PC-9 (cell line): ENCODE data around the gene HOXB13. TPM values are rescaled to one million over a fixed set of nuclear protein-coding genes. Genes with fewer than 3 reads are reported as not detected.

Experiments
- BruUV-seq: library from RNA; stranded (reverse); fragments of 400-500 nt; replicated peaks from 2 replicates; lab custom pipeline; 2021; lab: Mats Ljungman, UMichigan
- CTCF ChIA-PET: fragments of 300-600 bp; sonication (Branson Sonifier 250); formaldehyde crosslinking; loops from one replicate; lab custom pipeline; 2022; ENCODE audit warnings: antibody characterized with exemption; lab: Charles Lee
- POLR2A ChIA-PET: fragments of 300-600 bp; sonication (Branson Sonifier 250); formaldehyde crosslinking; loops from one replicate; lab custom pipeline; 2022; ENCODE audit warnings: antibody characterized with exemption; ENCODE audit not compliant: unreplicated experiment; lab: Charles Lee
- DNase-seq, 2 experiments: peaks; one replicate each; pipeline versions ENCODE4 v3.0.0 to v3.0.0-alpha.2; 2015 to 2022; ENCODE audit warnings: mixed read lengths in 1 of 2
- H2AFZ ChIP-seq: fragments of 200-600 bp; sonication (generic); 2 replicates; pipeline ENCODE4 v1.8.1; 2017; ENCODE audit warnings: antibody characterized with exemption
- H3F3A ChIP-seq: fragments of 200-600 bp; sonication (generic); 2 replicates; pipeline ENCODE4 v1.8.1; 2017; ENCODE audit warnings: antibody characterized with exemption, mild to moderate bottlenecking, low read depth; ENCODE audit not compliant: insufficient read depth
- H3K27ac ChIP-seq: fragments of 200-600 bp; sonication (generic); 2 replicates; pipeline ENCODE4 v1.6.1; 2016; ENCODE audit warnings: mixed run types
- H3K27me3 ChIP-seq: fragments of 200-600 bp; sonication (generic); 2 replicates; pipeline ENCODE4 v1.6.1; 2016; ENCODE audit warnings: low read depth, mixed run types; ENCODE audit not compliant: insufficient read depth
- H3K36me3 ChIP-seq: fragments of 200-600 bp; sonication (generic); 2 replicates; pipeline ENCODE4 v1.6.1; 2016; ENCODE audit warnings: low read depth, mixed run types
- H3K4me1 ChIP-seq: fragments of 200-600 bp; sonication (generic); replicated peaks from 2 replicates; pipeline ENCODE4 v1.6.1; 2016; ENCODE audit warnings: mixed run types; ENCODE audit not compliant: insufficient read depth
- H3K4me2 ChIP-seq: fragments of 200-600 bp; sonication (generic); 2 replicates; pipeline ENCODE4 v1.6.1; 2017; ENCODE audit warnings: mixed run types
- H3K4me3 ChIP-seq: fragments of 200-600 bp; sonication (generic); 2 replicates; pipeline ENCODE4 v1.6.1; 2016; ENCODE audit warnings: mixed run types
- H3K79me2 ChIP-seq: fragments of 200-600 bp; sonication (generic); 2 replicates; pipeline ENCODE4 v1.6.1; 2017; ENCODE audit warnings: low read depth, mixed run types
- H3K9me2 ChIP-seq: fragments of 200-600 bp; sonication (generic); 2 replicates; pipeline ENCODE4 v1.8.1; 2017; ENCODE audit warnings: mild to moderate bottlenecking; ENCODE audit not compliant: insufficient read depth
- H3K9me3 ChIP-seq: fragments of 200-600 bp; sonication (generic); 2 replicates; pipeline ENCODE4 v1.8.1; 2016; ENCODE audit warnings: low read depth; ENCODE audit not compliant: insufficient read depth
- H4K20me1 ChIP-seq: fragments of 200-600 bp; sonication (generic); 2 replicates; pipeline ENCODE4 v1.8.1; 2017; ENCODE audit not compliant: insufficient read depth
- CTCF ChIP-seq: fragments of 200-600 bp; sonication (generic); conservative IDR thresholded peaks from 2 replicates; pipeline ENCODE4 v1.6.1; 2017; ENCODE audit warnings: mixed run types, antibody characterized with exemption, mild to moderate bottlenecking, moderate library complexity
- EZH2 ChIP-seq: fragments of 200-600 bp; sonication (generic); IDR thresholded peaks from 2 replicates; pipeline ENCODE4 v1.8.0; 2017; ENCODE audit warnings: antibody characterized with exemption, low read depth
- intact Hi-C: fragments of 100-400 bp; cut with micrococcal nuclease; formaldehyde crosslinking; loops from one replicate; pipeline ENCODE4 v1.10.0; 2022; ENCODE audit not compliant: unreplicated experiment
- total RNA-seq: library from RNA; stranded (reverse); gene quantifications from 2 replicates; pipeline ENCODE4 v1.2.3, GENCODE V29; 2021

HOXB13 gene
- total RNA-seq, 1 experiment from 2014 or later, result not detected

- intact Hi-C loops, result no loop called here
- H3K4me1 ChIP-seq, result no peaks in the 10 kb centered on the region
- no peaks in the 10 kb centered on the region for H3F3A ChIP-seq
- H3K27ac ChIP-seq, result no peak overlapping the region
- TF ChIP-seq CTCF, result no peak
- no peak for TF ChIP-seq EZH2
- no peaks in the 10 kb centered on the region for H3K9me3 ChIP-seq
- H3K4me2 ChIP-seq, result no peak overlapping the region
- H3K9me2 ChIP-seq, result no peaks in the 10 kb centered on the region
- H2AFZ ChIP-seq, result no peak overlapping the region
- no peak overlapping the region for H3K4me3 ChIP-seq
- H4K20me1 ChIP-seq, result no peaks in the 10 kb centered on the region
- DNase-seq, result no peak
- no peaks in the 10 kb centered on the region for H3K79me2 ChIP-seq
- no peaks in the 10 kb centered on the region for H3K36me3 ChIP-seq
- no TSS peak for BruUV-seq
- ChIA-PET CTCF (interaction anchor here (0.5 kb wide), 1 partner anchor 62 kb away, joined by 9 read pairs; no protein-coding TSS in a partner anchor), POLR2A (no interaction called here)
- peaks cover 82% of the 10 kb centered on the region for H3K27me3 ChIP-seq
These were observed 32.6 kb upstream of the HOXB13 start for GRCh38 chr17:48761114-48761513.

DNA sequence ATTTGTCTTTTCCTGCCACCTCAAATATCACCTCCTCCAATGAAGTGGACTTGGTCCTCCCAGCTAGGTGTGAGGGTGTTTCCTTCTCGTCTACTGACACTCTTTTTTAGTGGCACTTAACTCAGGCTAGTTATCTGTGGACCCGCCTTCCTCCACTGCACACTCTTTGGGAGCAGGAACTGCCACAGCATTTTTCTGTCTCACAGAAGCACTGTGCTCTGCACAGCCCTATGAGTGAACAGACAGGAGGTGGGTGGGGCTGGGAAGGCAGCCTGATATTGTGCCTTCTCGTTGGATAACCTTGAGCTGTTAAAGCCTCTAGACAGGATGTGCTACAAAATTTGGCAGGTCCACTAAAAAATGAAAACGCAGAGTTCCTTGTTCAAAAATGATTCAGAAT, 31.9 kb upstream of the HOXB13 start:
- no peaks in the 10 kb centered on the region for H3K36me3 ChIP-seq

GRCh38 chr17:48759288-48759687, 30.7 kb upstream of the HOXB13 start:
- H4K20me1 ChIP-seq, result no peaks in the 10 kb centered on the region
- no peaks in the 10 kb centered on the region for H3K9me2 ChIP-seq
- H3K27me3 ChIP-seq, result peaks cover 96% of the 10 kb centered on the region
- DNase-seq, result no peak
- intact Hi-C loops, result no loop called here
- no peak overlapping the region for H3K27ac ChIP-seq
- no peak overlapping the region for H3K4me3 ChIP-seq
- H3K9me3 ChIP-seq, result no peaks in the 10 kb centered on the region
- ChIA-PET POLR2A (interaction anchor here (0.6 kb wide), 1 partner anchor 178 kb away, joined by 5 read pairs; no protein-coding TSS in a partner anchor), CTCF (no interaction called here)
- no peak overlapping the region for H2AFZ ChIP-seq
- BruUV-seq, result no TSS peak
- H3F3A ChIP-seq, result no peaks in the 10 kb centered on the region
- no peak for TF ChIP-seq EZH2
- no peaks in the 10 kb centered on the region for H3K4me1 ChIP-seq
- no peaks in the 10 kb centered on the region for H3K36me3 ChIP-seq
- H3K4me2 ChIP-seq, result no peak overlapping the region
- H3K79me2 ChIP-seq, result no peaks in the 10 kb centered on the region

More for the DNA sequence above, 31.9 kb upstream of the HOXB13 start:
- no peak overlapping the region for H3K27ac ChIP-seq
- no peaks in the 10 kb centered on the region for H4K20me1 ChIP-seq
- intact Hi-C loops, result no loop called here
- POLR2A ChIA-PET, result no interaction called here
- no peaks in the 10 kb centered on the region for H3F3A ChIP-seq
- no peaks in the 10 kb centered on the region for H3K4me1 ChIP-seq
- no peak overlapping the region for H2AFZ ChIP-seq
- no peaks in the 10 kb centered on the region for H3K79me2 ChIP-seq
- H3K9me2 ChIP-seq, result no peaks in the 10 kb centered on the region
- H3K4me2 ChIP-seq, result no peak overlapping the region
- no TSS peak for BruUV-seq
- CTCF ChIA-PET, result no interaction called here
- H3K27me3 ChIP-seq, result peaks cover 89% of the 10 kb centered on the region
- H3K4me3 ChIP-seq, result no peak overlapping the region
- TF ChIP-seq CTCF (no peak), EZH2 (no peak)
- DNase-seq, result no peak
- no peaks in the 10 kb centered on the region for H3K9me3 ChIP-seq

DNA sequence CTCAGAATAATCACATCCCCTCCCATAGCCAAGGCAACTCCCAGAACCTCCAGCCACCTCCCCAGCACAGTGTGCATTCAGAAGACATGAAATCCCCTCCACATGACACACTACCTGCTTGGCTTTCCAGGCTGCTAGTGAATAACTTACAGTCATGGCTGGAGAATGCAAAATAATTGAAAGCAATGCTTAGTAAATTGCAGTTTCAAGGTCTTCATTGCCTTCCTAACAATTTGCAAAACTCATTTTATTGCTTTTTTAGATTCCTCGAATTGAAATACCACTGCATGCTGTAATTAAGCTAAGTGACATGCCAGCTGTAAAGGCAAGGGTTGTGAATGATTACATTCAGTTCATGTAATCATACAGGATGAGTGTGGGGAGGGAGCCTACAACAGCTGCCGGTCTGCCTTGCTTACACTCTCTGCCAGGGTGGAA, 29.0 kb upstream of the HOXB13 start:
- Histone ChIP-seq H3K4me1 (no peaks in the 10 kb centered on the region), H3K4me2 (no peak overlapping the region), H3K79me2 (no peaks in the 10 kb centered on the region), H3K9me2 (no peaks in the 10 kb centered on the region), H3K27me3 (peaks cover 96% of the 10 kb centered on the region), H3F3A (no peaks in the 10 kb centered on the region), H3K27ac (no peak overlapping the region), H3K9me3 (no peaks in the 10 kb centered on the region), H3K4me3 (no peak overlapping the region), H4K20me1 (no peaks in the 10 kb centered on the region), H3K36me3 (no peaks in the 10 kb centered on the region), H2AFZ (no peak overlapping the region)
- no peak for TF ChIP-seq EZH2
- intact Hi-C loops, result no loop called here
- BruUV-seq, result no TSS peak
- POLR2A ChIA-PET, result no interaction called here
- CTCF ChIA-PET, result no interaction called here
- DNase-seq, result no peak
